C4-2B (cell line): ENCODE results near the gene RHOG.

Experiments
- H3K27ac ChIP-seq: fragments of 450-650 bp; 2 replicates; pipeline ENCODE4 v1.5.1; 2017
- ZFX ChIP-seq: fragments of 450-650 bp; IDR thresholded peaks from 2 replicates; pipeline ENCODE4 v1.6.1; 2017
- TF ChIP-seq, protein P1 (sequence below): fragments of 450-650 bp; conservative IDR thresholded peaks from 2 replicates; pipeline ENCODE4 v1.5.1; 2017; ENCODE audit warnings: mild to moderate bottlenecking

RHOG gene

DNA sequence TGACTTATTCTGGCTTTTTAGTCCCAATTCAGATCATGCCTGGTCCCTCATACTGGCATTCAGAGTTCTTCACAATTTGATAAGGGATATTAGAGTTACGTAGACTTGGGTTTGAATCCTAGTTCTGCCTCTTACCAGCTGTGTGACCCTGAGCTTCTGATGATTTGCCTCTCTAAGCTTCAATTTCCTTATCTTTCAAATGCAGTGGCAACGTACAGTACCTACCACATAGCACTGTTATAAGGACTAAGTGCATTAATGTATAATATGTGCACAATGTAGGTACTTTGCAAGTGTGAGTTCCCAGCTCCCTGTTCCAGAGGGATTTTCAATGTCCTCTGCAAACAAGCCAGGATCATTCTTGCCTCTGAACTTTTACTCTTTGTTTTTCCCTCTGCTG lies 7.3 kb downstream of the RHOG start:
- no peak for TF ChIP-seq ZFX
- no peak overlapping the region for H3K27ac ChIP-seq

DNA sequence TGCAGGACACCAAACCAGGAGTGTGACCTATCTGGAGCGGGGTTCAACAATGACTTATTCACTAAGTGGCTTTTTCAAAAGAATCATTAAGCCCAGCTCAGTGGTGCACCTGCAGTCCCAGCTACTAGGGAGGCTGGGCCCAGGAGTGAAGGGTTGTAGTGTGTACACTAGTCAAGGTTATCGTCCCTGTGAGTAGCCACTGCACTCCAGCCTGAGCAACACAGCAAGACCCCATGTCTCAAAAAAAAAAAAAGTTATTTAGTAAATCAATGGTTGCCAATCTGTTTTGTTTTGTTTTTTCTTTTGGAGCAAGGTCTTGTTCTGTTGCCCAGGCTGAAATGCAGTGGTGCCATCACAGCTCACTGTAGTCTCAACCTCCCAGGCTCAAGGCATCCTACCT lies 7.9 kb downstream of the RHOG start:
- TF ChIP-seq, protein P1, sequence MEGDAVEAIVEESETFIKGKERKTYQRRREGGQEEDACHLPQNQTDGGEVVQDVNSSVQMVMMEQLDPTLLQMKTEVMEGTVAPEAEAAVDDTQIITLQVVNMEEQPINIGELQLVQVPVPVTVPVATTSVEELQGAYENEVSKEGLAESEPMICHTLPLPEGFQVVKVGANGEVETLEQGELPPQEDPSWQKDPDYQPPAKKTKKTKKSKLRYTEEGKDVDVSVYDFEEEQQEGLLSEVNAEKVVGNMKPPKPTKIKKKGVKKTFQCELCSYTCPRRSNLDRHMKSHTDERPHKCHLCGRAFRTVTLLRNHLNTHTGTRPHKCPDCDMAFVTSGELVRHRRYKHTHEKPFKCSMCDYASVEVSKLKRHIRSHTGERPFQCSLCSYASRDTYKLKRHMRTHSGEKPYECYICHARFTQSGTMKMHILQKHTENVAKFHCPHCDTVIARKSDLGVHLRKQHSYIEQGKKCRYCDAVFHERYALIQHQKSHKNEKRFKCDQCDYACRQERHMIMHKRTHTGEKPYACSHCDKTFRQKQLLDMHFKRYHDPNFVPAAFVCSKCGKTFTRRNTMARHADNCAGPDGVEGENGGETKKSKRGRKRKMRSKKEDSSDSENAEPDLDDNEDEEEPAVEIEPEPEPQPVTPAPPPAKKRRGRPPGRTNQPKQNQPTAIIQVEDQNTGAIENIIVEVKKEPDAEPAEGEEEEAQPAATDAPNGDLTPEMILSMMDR = no peak
- no peak for TF ChIP-seq ZFX
- H3K27ac ChIP-seq = no peak overlapping the region

DNA sequence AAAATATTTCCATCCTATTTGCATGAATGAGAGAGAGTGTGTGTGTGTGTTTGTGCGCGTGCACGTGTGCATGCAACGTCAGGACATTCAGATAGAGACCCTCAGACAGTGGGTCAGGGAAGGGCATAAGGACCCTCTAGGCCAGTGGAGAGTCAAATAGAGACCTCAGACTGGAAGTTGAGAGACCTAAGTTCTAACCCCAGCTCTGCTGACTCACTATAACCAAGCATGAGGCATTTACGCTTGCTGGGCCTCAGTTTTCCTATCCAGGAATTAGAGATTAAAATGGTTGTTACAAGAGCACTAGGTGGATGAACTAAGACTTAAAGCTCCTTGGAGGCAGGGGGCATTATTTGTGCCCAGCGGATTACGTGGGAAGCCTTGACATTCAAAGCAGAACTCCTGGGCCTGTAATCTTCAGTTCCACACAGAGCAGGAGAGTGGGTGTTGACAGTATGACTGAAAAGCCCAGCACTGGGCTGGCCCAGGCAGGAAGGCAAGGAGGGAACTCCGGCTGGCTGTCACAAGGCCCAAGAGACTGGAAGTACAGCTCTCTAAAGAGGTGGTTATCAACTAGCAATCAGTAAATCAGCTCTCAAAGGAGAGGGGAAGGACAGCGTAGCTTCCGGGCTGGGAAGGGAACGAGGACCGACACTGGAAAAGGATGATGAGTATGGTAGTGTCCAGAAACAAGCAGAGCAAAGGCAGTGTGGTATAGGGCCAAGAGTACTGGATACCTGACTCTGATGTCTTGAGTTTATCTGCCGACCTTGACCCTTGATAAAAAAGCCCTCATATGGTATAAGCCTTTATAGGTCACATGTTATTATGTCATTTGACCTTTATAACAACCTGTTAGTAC lies 9.2 kb downstream of the RHOG start:
- H3K27ac ChIP-seq = no peak overlapping the region
- TF ChIP-seq, protein P1 = no peak
- no peak for TF ChIP-seq ZFX

DNA sequence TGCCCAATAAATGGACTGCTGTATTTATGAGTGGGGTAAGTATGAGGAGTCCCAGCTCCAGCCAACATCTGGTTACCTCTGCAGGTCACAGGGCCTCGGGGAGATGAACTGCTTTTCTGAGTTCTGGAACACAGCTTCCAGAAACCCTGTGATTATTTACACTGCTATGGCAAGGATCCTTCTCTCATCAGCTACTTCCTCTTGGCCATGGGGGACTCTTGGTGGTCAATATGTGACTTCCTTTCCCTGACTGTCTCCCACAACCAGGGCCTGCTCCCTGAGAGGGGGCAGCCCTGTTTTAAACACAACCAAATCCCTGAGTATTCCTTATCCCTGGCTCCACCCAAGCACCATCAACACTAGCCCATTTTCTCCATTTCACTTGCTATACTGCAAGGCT lies 10.0 kb downstream of the RHOG start:
- no peak overlapping the region for H3K27ac ChIP-seq
- TF ChIP-seq, protein P1 = no peak
- TF ChIP-seq ZFX = no peak

DNA sequence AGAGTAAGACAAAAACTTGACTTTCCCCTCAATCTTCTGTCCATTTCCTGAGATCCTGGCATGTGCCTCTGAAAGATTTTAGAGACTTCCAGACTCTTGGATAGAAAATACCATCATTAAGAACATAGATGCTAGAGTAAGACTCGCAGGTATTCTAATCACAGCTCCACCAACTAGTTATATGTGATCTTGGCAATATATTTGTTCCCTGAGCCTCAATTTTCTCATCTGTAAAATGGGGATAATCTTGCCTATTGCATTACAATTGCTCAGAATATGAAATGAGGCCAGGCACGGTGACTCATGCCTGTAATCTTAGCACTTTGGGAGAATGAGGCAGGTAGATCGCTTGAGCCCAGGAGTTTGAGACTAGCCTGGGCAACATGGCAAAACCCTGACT lies 10.7 kb downstream of the RHOG start:
- H3K27ac ChIP-seq = no peak overlapping the region
- TF ChIP-seq ZFX = no peak
- TF ChIP-seq, protein P1 = no peak

DNA sequence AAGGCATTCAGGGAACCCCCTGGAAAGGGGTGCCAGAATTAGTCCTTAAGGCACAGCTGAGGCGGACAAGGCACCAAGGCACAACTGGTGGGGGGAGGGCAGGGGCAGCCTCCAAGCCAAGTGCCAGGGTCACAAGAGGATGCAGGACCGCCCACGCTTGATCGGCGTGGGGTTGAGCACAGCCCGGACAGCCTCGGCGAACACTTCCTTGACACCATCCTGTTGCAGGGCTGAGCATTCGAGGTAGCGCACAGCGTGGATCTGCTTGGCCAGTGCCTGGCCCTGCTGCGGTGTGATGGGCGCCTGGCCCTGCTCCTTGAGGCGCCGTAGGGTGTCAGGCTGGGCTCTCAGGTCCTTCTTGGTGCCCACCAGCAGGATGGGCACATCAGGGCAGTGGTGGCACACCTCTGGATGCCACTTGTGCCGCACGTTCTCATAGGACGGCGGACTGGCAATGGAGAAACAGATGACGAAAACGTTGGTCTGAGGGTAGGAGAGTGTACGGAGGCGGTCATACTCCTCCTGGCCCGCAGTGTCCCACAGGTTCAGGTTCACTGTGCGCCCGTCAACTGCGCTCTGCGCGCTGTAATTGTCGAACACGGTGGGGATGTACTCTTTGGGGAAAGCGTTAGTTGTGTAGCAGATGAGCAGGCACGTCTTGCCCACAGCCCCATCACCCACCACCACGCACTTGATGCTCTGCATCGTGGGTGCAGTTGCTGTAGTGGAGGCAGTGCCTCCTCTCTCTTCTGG lies 13.1 kb downstream of the RHOG start:
- no peak overlapping the region for H3K27ac ChIP-seq
- no peak for TF ChIP-seq ZFX
- TF ChIP-seq, protein P1 = no peak

DNA sequence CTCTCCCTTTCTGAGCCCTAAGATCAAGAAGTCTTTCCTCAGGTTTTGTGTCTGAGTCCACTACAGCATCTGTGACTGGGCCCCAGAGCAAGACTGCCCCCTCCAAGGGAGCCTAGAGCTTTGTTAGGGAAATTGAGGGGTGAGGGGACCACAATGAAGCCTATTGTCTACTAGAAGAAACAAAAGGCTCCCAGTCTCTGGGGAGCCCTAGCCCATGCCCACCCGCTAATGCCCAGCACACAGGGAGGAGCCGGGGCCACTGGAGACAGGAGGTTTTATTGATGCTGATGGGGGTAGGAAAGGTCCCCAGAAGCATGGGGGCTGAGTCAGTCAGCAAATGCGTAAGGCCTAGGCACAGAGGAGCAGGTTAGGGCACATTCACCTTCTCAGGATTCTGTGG lies 14.0 kb downstream of the RHOG start:
- H3K27ac ChIP-seq = no peak overlapping the region
- TF ChIP-seq ZFX = no peak
- TF ChIP-seq, protein P1 = no peak
